Measurements from ENCODE around the gene MINPP1. TPM values are rescaled to one million over a fixed set of nuclear protein-coding genes. Genes with fewer than 3 reads are reported as not detected.

The MINPP1 gene
- polyA plus RNA-seq, 1 of the 3 experiments (the other 2 are of a cell fraction) = 23.7 TPM

GRCh38 chr10:87507879-87508483 is 3.3 kb downstream of the MINPP1 start:
- no peak overlapping the region for H2AFZ ChIP-seq (ENCODE audit: low read depth)
- peaks cover 7% of the 10 kb centered on the region for H3F3A ChIP-seq (replicated peaks; ENCODE audit: insufficient read depth)
- no peaks in the 10 kb centered on the region for H3K9me2 ChIP-seq
- H3K27ac ChIP-seq (ENCODE audit: low read depth in 2 of 2, low read length in 1 of 2) = no peak overlapping the region
- ChIA-PET POLR2A (no interaction called here), CTCF (no interaction called here)
- H3K79me2 ChIP-seq (ENCODE audit: insufficient read depth) = peaks cover 49% of the 10 kb centered on the region
- H3K9me3 ChIP-seq = no peaks in the 10 kb centered on the region
- peaks cover 0 to 16% of the 10 kb centered on the region in 2 experiments; a peak in 3 of 4 replicates for H3K4me1 ChIP-seq (ENCODE audit: control insufficient read depth in 1 of 2, insufficient read depth in 2 of 2, low read depth in 1 of 2, low read length in 1 of 2)
- WGBS (ENCODE audit: low lambda C conversion rate) = 83% methylated on average over 5 of the region's 5 CpGs
- H3K9ac ChIP-seq = no peak overlapping the region
- H3K27me3 ChIP-seq (ENCODE audit: insufficient read depth) = no peaks in the 10 kb centered on the region
- peaks cover 51% of the 10 kb centered on the region in 2 experiments for H3K36me3 ChIP-seq (replicated peaks in 1 of 2; ENCODE audit: control insufficient read depth in 1 of 2, insufficient read depth in 2 of 2, low read length in 1 of 2)
- no peak for TF ChIP-seq CHD2 (IDR thresholded peaks at IDR 0.05; ENCODE audit: low read length, partially characterized antibody)
- no peak for TF ChIP-seq IRF3 (IDR thresholded peaks at IDR 0.05; ENCODE audit: low read depth, low read length)
- no peak for TF ChIP-seq RXRA (IDR thresholded peaks at IDR 0.05; ENCODE audit: borderline replicate concordance, low read depth)
- no peak for TF ChIP-seq TEAD4 (IDR thresholded peaks at IDR 0.05; ENCODE audit: borderline replicate concordance, insufficient read depth)
- peaks cover 17% of the 10 kb centered on the region; the same call in 1 of the 2 replicates for H4K20me1 ChIP-seq (ENCODE audit: insufficient read depth)
- no peak for DNase-seq
- H3K4me2 ChIP-seq = peak overlapping the region; percentile 91; the same call in 1 of the 2 replicates
- H3K4me3 ChIP-seq (ENCODE audit: low read depth in 2 of 2, low read length in 1 of 2) = peak overlapping the region in 1 of 2 experiments; percentile 16; a peak in 1 of 4 replicates

- Histone ChIP-seq H4K20me1 (ENCODE audit: insufficient read depth) (peaks cover 17% of the 10 kb centered on the region; the same call in 1 of the 2 replicates), H3K4me2 (no peak overlapping the region), H3K4me1 (ENCODE audit: control insufficient read depth in 1 of 2, insufficient read depth in 2 of 2, low read depth in 1 of 2, low read length in 1 of 2) (peaks cover 0 to 16% of the 10 kb centered on the region in 2 experiments; a peak in 3 of 4 replicates), H2AFZ (ENCODE audit: low read depth) (no peak overlapping the region), H3K9me2 (no peaks in the 10 kb centered on the region), H3K27me3 (ENCODE audit: insufficient read depth) (no peaks in the 10 kb centered on the region), H3F3A (replicated peaks; ENCODE audit: insufficient read depth) (peaks cover 7% of the 10 kb centered on the region), H3K79me2 (ENCODE audit: insufficient read depth) (peaks cover 49% of the 10 kb centered on the region), H3K4me3 (ENCODE audit: low read depth in 2 of 2, low read length in 1 of 2) (no peak overlapping the region), H3K27ac (ENCODE audit: low read depth in 2 of 2, low read length in 1 of 2) (no peak overlapping the region), H3K36me3 (replicated peaks in 1 of 2; ENCODE audit: control insufficient read depth in 1 of 2, insufficient read depth in 2 of 2, low read length in 1 of 2) (peaks cover 59 to 60% of the 10 kb centered on the region in 2 experiments), H3K9me3 (no peaks in the 10 kb centered on the region), H3K9ac (no peak overlapping the region)
- POLR2A ChIA-PET = no interaction called here
- TF ChIP-seq ELF1 (IDR thresholded peaks at IDR 0.05) (no peak), SIN3A (IDR thresholded peaks at IDR 0.05; ENCODE audit: borderline replicate concordance, low read depth, low read length) (no peak), USF2 (IDR thresholded peaks at IDR 0.05; ENCODE audit: borderline replicate concordance, low read depth, low read length) (no peak), RCOR1 (IDR thresholded peaks at IDR 0.05; ENCODE audit: low read length) (no peak), RFX5 (IDR thresholded peaks at IDR 0.05; ENCODE audit: low read length) (no peak), FOSL2 (IDR thresholded peaks at IDR 0.05; ENCODE audit: borderline replicate concordance, low read depth) (no peak), CHD2 (IDR thresholded peaks at IDR 0.05; ENCODE audit: low read length, partially characterized antibody) (no peak), USF1 (IDR thresholded peaks at IDR 0.05; ENCODE audit: borderline replicate concordance, low read depth) (no peak), ZBTB33 (IDR thresholded peaks at IDR 0.05; ENCODE audit: borderline replicate concordance, low read depth) (no peak), MAX (IDR thresholded peaks at IDR 0.05; ENCODE audit: low read depth) (no peak)
- WGBS (ENCODE audit: low lambda C conversion rate) = 100% methylated on average over 1 of the region's 1 CpG
- CTCF ChIA-PET = no interaction called here
- DNase-seq = no peak
Measured at GRCh38 chr10:87508837-87509236, 4.1 kb downstream of the MINPP1 start.

All from SK-N-SH (cell line).